Mesenchymal stem cell (in vitro differentiated cells and primary cell): ENCODE results near the gene ROCK1.

Source experiments
- DNase-seq: peaks from one replicate; pipeline ENCODE4 v3.0.0-alpha.2; 2013
- H2AFZ ChIP-seq: one replicate; pipeline ENCODE4 v1.6.1; 2013; ENCODE audit warnings: low read depth, mild to moderate bottlenecking, control low read depth, inconsistent platforms, low read length, moderate library complexity
- H2AK5ac ChIP-seq: 2 replicates; pipeline ENCODE4 v1.6.1; 2013; ENCODE audit warnings: low read length, moderate library complexity, mild to moderate bottlenecking, inconsistent platforms; ENCODE audit not compliant: severe bottlenecking
- H2BK120ac ChIP-seq: one replicate; pipeline ENCODE4 v1.6.1; 2013; ENCODE audit warnings: low read depth, mild to moderate bottlenecking, inconsistent platforms, low read length, moderate library complexity
- H2BK12ac ChIP-seq, 2 experiments: one replicate each; pipeline ENCODE4 v1.6.1; 2013; ENCODE audit warnings: inconsistent platforms in 2 of 2, low read length in 2 of 2, mild to moderate bottlenecking in 2 of 2, moderate library complexity in 2 of 2, control low read depth in 1 of 2
- H2BK15ac ChIP-seq: one replicate; pipeline ENCODE4 v1.6.1; 2013; ENCODE audit warnings: mild to moderate bottlenecking, low read depth, inconsistent platforms; ENCODE audit not compliant: poor library complexity, severe bottlenecking
- H2BK5ac ChIP-seq: 2 replicates; pipeline ENCODE4 v1.6.1; 2013; ENCODE audit warnings: low read depth, mild to moderate bottlenecking, low read length, control low read depth, inconsistent platforms; ENCODE audit not compliant: poor library complexity, severe bottlenecking
- H3K14ac ChIP-seq, 2 experiments: one replicate each; pipeline ENCODE4 v1.6.1; 2013; ENCODE audit warnings: inconsistent platforms in 2 of 2, low read length in 2 of 2, control low read depth in 1 of 2, mild to moderate bottlenecking in 1 of 2, moderate library complexity in 1 of 2
- H3K18ac ChIP-seq, 2 experiments: one replicate each; pipeline ENCODE4 v1.6.1; 2013; ENCODE audit warnings: inconsistent platforms in 2 of 2, low read length in 2 of 2, control low read depth in 1 of 2, low read depth in 1 of 2, mild to moderate bottlenecking in 1 of 2
- H3K23ac ChIP-seq, 2 experiments: one replicate each; pipeline ENCODE4 v1.6.1; 2013; ENCODE audit warnings: inconsistent platforms in 2 of 2, low read length in 2 of 2, mild to moderate bottlenecking in 2 of 2, moderate library complexity in 2 of 2, control low read depth in 1 of 2
- H3K27ac ChIP-seq: 2 replicates; pipeline ENCODE4 v1.5.1; 2013; ENCODE audit warnings: mild to moderate bottlenecking, moderate library complexity, low read length, control low read depth, inconsistent platforms; ENCODE audit not compliant: poor library complexity, severe bottlenecking
- H3K27me3 ChIP-seq, 2 experiments: 2 replicates each; pipeline versions ENCODE4 v1.6.1 to v1.7.0; 2013; ENCODE audit warnings: low read length in 2 of 2, mild to moderate bottlenecking in 2 of 2, moderate library complexity in 2 of 2, control low read depth in 1 of 2, inconsistent platforms in 1 of 2; ENCODE audit not compliant: control insufficient read depth in 1 of 2, insufficient read depth in 1 of 2
- H3K36me3 ChIP-seq, 2 experiments: 2 replicates each; pipeline versions ENCODE4 v1.6.1 to v1.7.0; 2013; ENCODE audit warnings: low read length in 2 of 2, control low read depth in 1 of 2, inconsistent platforms in 1 of 2, low read depth in 1 of 2, mild to moderate bottlenecking in 1 of 2; ENCODE audit not compliant: insufficient read depth in 2 of 2, control insufficient read depth in 1 of 2
- H3K4ac ChIP-seq, 2 experiments: one replicate each; pipeline ENCODE4 v1.6.1; 2013; ENCODE audit warnings: inconsistent platforms in 2 of 2, low read length in 2 of 2, mild to moderate bottlenecking in 2 of 2, moderate library complexity in 2 of 2, control low read depth in 1 of 2, low read depth in 1 of 2
- H3K4me1 ChIP-seq: 2 replicates; pipeline ENCODE4 v1.6.1; 2013; ENCODE audit warnings: low read depth, low read length, control low read depth; ENCODE audit not compliant: control insufficient read depth, insufficient read depth
- H3K4me2 ChIP-seq: 2 replicates; pipeline ENCODE4 v1.6.1; 2013; ENCODE audit warnings: low read length, mild to moderate bottlenecking, inconsistent platforms; ENCODE audit not compliant: poor library complexity, severe bottlenecking
- H3K4me3 ChIP-seq, 2 experiments: 2 replicates each; pipeline versions ENCODE4 v1.5.1 to v1.7.0; 2013; ENCODE audit warnings: low read length in 2 of 2, mild to moderate bottlenecking in 2 of 2, control low read depth in 1 of 2, low read depth in 1 of 2; ENCODE audit not compliant: insufficient read depth in 1 of 2
- H3K79me1 ChIP-seq: replicated peaks from 2 replicates; pipeline ENCODE4 v1.6.1; 2013; ENCODE audit warnings: mild to moderate bottlenecking, control low read depth, low read length, inconsistent platforms; ENCODE audit not compliant: poor library complexity, severe bottlenecking
- H3K9ac ChIP-seq: 2 replicates; pipeline ENCODE4 v1.7.0; 2013; ENCODE audit warnings: mild to moderate bottlenecking, low read length, moderate library complexity
- H3K9me3 ChIP-seq: 2 replicates; pipeline ENCODE4 v1.7.0; 2013; ENCODE audit warnings: mild to moderate bottlenecking, low read length; ENCODE audit not compliant: control insufficient read depth
- H4K8ac ChIP-seq: one replicate; pipeline ENCODE4 v1.6.1; 2013; ENCODE audit warnings: inconsistent platforms, mild to moderate bottlenecking, low read length, moderate library complexity
- H4K91ac ChIP-seq: one replicate; pipeline ENCODE4 v1.6.1; 2013; ENCODE audit warnings: mild to moderate bottlenecking, low read length, inconsistent platforms
- whole genome bisulfite sequencing: methylation state at CpG from one replicate; pipeline ENCODE4 v1.1.7; 2013; ENCODE audit warnings: mixed read lengths; 5-methylcytosine and 5-hydroxymethylcytosine counted together

The ROCK1 gene

DNA sequence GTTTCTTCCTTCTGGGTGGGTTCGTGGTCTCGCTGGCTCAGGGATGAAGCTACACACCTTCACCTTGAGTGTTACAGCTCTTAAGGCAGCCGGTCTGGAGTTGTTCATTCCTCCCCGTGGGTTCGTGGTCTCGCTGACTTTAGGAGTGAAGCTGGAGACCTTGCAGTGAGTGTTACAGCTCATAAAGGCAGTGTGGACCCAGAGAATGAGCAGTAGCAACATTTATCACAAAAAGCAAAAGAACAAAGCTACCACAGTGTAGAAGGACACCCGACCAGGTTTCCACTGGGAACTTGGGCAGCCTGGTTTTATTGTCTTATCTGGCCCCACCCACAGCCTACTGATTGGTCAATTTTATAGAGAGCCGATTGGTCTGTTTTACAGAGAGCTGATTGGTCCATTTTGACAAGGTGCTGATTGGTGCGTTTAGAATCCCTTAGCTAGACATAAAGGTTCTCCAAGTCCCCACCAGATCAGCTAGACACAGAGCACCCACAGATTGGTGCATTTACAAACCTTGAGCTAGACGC is 20.1 kb upstream of the ROCK1 start:
- H4K91ac ChIP-seq = no peak overlapping the region
- no peaks in the 10 kb centered on the region for H3K79me1 ChIP-seq
- DNase-seq = no peak
- H3K4ac ChIP-seq = no peak overlapping the region
- no peak overlapping the region for H3K4me2 ChIP-seq
- H3K4me3 ChIP-seq = no peak overlapping the region
- no peak overlapping the region for H2AK5ac ChIP-seq
- H3K9me3 ChIP-seq = no peaks in the 10 kb centered on the region
- H3K27ac ChIP-seq = no peak overlapping the region
- no peaks in the 10 kb centered on the region for H3K36me3 ChIP-seq
- no peak overlapping the region for H3K23ac ChIP-seq
- no peaks in the 10 kb centered on the region for H3K27me3 ChIP-seq
- no peak overlapping the region for H2BK120ac ChIP-seq
- whole genome bisulfite sequencing = 99% methylated on average over 10 of the region's 10 CpGs
- H2BK12ac ChIP-seq = no peak overlapping the region
- H3K18ac ChIP-seq = no peak overlapping the region
- no peak overlapping the region for H2BK15ac ChIP-seq
- H4K8ac ChIP-seq = no peak overlapping the region
- H3K14ac ChIP-seq = no peak overlapping the region
- H2BK5ac ChIP-seq = no peak overlapping the region
- H2AFZ ChIP-seq = no peak overlapping the region
- no peaks in the 10 kb centered on the region for H3K4me1 ChIP-seq
- no peak overlapping the region for H3K9ac ChIP-seq

DNA sequence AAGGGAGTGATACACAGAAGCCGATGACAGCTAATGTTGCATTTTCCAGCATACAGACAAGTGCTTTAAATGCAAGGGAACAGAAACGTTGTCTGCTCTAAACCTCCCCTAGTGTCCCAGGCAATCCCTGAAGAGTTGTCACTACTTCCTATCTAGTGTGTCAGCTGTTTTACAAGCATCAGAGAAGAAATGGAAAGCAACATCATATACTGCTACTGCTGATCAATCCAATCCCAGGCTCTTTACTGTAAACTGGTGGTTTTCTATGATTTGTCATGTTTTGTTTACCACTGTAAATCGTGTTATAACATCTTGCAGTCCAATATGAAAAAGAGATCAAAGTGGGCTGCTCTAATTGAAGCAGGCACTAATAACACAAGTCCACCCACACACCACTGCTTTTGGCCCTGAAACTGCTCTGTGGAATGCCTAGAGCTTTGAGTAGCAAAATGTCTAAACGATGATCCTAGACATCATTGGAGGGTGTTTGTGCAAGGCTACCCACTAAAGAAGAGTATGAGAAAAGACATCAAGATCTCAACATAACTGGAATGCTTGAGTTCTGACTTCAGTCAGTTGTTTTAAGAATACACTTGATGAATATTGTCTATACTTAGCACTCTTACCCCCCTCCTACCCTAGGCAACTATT is 18.1 kb upstream of the ROCK1 start:
- 56% methylated on average over 3 of the region's 4 CpGs for WGBS
- H2BK120ac ChIP-seq = no peak overlapping the region
- no peaks in the 10 kb centered on the region for H3K36me3 ChIP-seq
- no peak overlapping the region for H3K4me3 ChIP-seq
- H3K4me2 ChIP-seq = no peak overlapping the region
- no peaks in the 10 kb centered on the region for H3K9me3 ChIP-seq
- no peaks in the 10 kb centered on the region for H3K4me1 ChIP-seq
- H2AFZ ChIP-seq = no peak overlapping the region
- peak overlapping the region; percentile 5 for H3K9ac ChIP-seq
- H3K4ac ChIP-seq = no peak overlapping the region
- H3K27me3 ChIP-seq = no peaks in the 10 kb centered on the region
- no peak overlapping the region for H2BK15ac ChIP-seq
- no peak overlapping the region for H2AK5ac ChIP-seq
- H3K18ac ChIP-seq = no peak overlapping the region
- peak; percentile 20 for DNase-seq
- H4K91ac ChIP-seq = no peak overlapping the region
- no peak overlapping the region for H3K14ac ChIP-seq
- no peak overlapping the region for H4K8ac ChIP-seq
- H2BK12ac ChIP-seq = no peak overlapping the region
- no peaks in the 10 kb centered on the region for H3K79me1 ChIP-seq
- no peak overlapping the region for H3K23ac ChIP-seq
- H3K27ac ChIP-seq = no peak overlapping the region
- no peak overlapping the region for H2BK5ac ChIP-seq

DNA sequence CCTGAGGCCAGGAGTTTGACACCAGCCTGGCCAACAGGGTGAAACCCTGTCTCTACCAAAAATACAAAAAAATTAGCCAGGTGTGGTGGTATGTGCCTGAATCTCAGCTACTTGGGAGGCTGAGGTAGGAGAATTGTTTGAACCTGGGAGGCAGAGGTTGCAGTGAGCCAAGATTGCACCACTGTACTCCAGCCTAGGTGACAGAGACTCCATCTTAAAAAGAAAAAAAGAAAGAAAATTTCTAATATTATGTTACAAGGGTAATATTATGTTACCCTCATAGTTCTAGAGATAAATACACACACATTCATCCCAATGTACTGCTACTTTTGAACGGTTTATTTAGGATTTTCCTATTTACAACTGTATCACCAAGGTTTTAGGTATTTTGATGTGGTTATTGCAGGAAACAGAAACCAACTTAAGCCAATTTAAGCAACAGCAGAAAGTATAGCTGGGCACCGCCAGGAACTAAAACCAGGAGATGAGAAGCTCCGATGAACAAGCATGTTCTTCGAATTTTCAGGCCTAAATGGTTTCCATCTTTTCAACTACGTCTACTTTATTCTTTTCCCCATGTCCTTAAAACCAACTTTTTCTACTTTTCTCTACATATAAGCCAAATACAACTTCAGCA is 11.8 kb upstream of the ROCK1 start:
- Histone ChIP-seq H3K4me1 (no peaks in the 10 kb centered on the region), H3K23ac (no peak overlapping the region), H3K9me3 (no peaks in the 10 kb centered on the region), H2AFZ (no peak overlapping the region), H2BK12ac (no peak overlapping the region), H3K4me3 (no peak overlapping the region), H4K91ac (no peak overlapping the region), H3K14ac (no peak overlapping the region), H3K4me2 (no peak overlapping the region), H3K9ac (no peak overlapping the region), H3K4ac (no peak overlapping the region), H3K36me3 (no peaks in the 10 kb centered on the region), H3K27me3 (no peaks in the 10 kb centered on the region), H2BK120ac (no peak overlapping the region), H3K18ac (no peak overlapping the region), H2BK15ac (no peak overlapping the region), H2AK5ac (no peak overlapping the region), H3K79me1 (no peaks in the 10 kb centered on the region), H2BK5ac (no peak overlapping the region), H4K8ac (no peak overlapping the region), H3K27ac (no peak overlapping the region)
- no peak for DNase-seq
- 86% methylated on average over 4 of the region's 5 CpGs for WGBS

DNA sequence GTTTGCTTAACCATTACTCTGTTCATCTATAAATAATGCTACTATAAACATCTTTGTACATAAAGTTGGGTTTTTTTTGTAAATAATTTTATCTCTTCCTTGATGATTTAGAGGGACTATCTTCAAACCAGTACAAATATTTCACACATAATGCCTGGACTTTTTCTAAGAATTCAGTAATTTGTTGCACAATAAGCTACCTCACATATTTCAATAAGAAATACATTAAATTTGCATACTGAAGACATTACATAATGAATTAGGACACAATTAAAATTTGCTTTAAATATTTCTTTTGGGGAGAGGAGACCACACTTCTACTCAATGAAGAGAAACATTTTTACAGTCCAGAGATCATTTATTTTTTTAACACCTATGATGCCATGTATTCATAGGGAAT is 7.2 kb upstream of the ROCK1 start:
- Histone ChIP-seq H3K4me1 (no peaks in the 10 kb centered on the region), H2BK120ac (no peak overlapping the region), H2BK12ac (no peak overlapping the region), H3K14ac (no peak overlapping the region), H3K27me3 (no peaks in the 10 kb centered on the region), H4K8ac (no peak overlapping the region), H3K18ac (no peak overlapping the region), H3K27ac (no peak overlapping the region), H3K4me3 (no peak overlapping the region), H3K4ac (no peak overlapping the region), H3K79me1 (no peaks in the 10 kb centered on the region), H3K36me3 (no peaks in the 10 kb centered on the region), H2BK15ac (no peak overlapping the region), H3K9ac (peak overlapping the region; percentile 88), H2AK5ac (no peak overlapping the region), H2AFZ (no peak overlapping the region), H2BK5ac (no peak overlapping the region), H3K4me2 (no peak overlapping the region), H3K23ac (no peak overlapping the region), H4K91ac (no peak overlapping the region), H3K9me3 (no peaks in the 10 kb centered on the region)
- DNase-seq = no peak
